K562 (cell line): ENCODE data around the gene CD14. TPM values are rescaled to one million over a fixed set of nuclear protein-coding genes. Genes with fewer than 3 reads are reported as not detected.

Experiments
- ATAC-seq: fragments of 200-7000 bp; cut with Tn5 transposase; 3 replicates; pipeline ENCODE4 v1.9.1; 2020; ENCODE audit warnings: moderate library complexity
- BruUV-seq: library from RNA; stranded (reverse); fragments of 400-500 nt; replicated peaks from 2 replicates; lab custom pipeline; 2021; lab: Mats Ljungman, UMichigan
- CTCF ChIA-PET: fragments of 300-600 bp; formaldehyde crosslinking; extraction: SDS; loops from one replicate; lab custom pipeline; 2021; ENCODE audit warnings: low intra/inter-chr PET ratio; lab: Yijun Ruan, JAX
- POLR2A ChIA-PET: fragments of 300-600, 350-650 bp; sonication (Branson Sonifier 250); formaldehyde crosslinking; extraction: SDS; loops from one replicate; lab custom pipeline; 2021; ENCODE audit warnings: antibody characterized with exemption, inconsistent platforms; lab: Yijun Ruan, JAX
- DNase-seq, 4 experiments: peaks; one replicate each; pipeline versions ENCODE4 v3.0.0 to v3.0.0-alpha.2; 2011 to 2018; ENCODE audit warnings: low spot score in 3 of 4, mixed read lengths in 3 of 4; ENCODE audit errors: extremely low read depth in 1 of 4
- FAIRE-seq: peaks from 2 replicates; lab custom pipeline; 2011; peaks lifted over from hg19 to GRCh38; lab: Jason Lieb, UNC
- H2AFZ ChIP-seq: 2 replicates; pipeline ENCODE4 v1.6.0; 2011; ENCODE audit warnings: low read depth, low read length, control low read depth, inconsistent platforms
- H3K27ac ChIP-seq: fragments of 200-600 bp; 3 replicates; pipeline ENCODE4 v1.8.0; 2011; ENCODE audit warnings: low read depth, mild to moderate bottlenecking, control low read depth, inconsistent platforms, low read length, moderate library complexity, mixed read lengths; ENCODE audit errors: extremely low read depth
- H3K27me3 ChIP-seq, 2 experiments: fragments of 300-600 bp in 1 of 2; 2 replicates in 1 of 2; 3 replicates in 1 of 2; pipeline versions ENCODE4 v1.6.0 to v1.8.0; 2011; ENCODE audit warnings: inconsistent platforms in 2 of 2, low read length in 2 of 2, mild to moderate bottlenecking in 1 of 2, mixed read lengths in 1 of 2, moderate library complexity in 1 of 2; ENCODE audit not compliant: control insufficient read depth in 2 of 2, insufficient read depth in 2 of 2
- H3K36me3 ChIP-seq: fragments of 300-600 bp; 3 replicates; pipeline ENCODE4 v1.8.0; 2011; ENCODE audit warnings: mild to moderate bottlenecking, low read length, inconsistent platforms; ENCODE audit not compliant: control insufficient read depth, insufficient read depth
- H3K4me1 ChIP-seq, 2 experiments: fragments of 200-600 bp in 1 of 2; replicated peaks in 1 of 2; 2 replicates in 1 of 2; 3 replicates in 1 of 2; pipeline versions ENCODE4 v1.5.1 to v1.8.0; 2011; ENCODE audit warnings: inconsistent platforms in 2 of 2, low read length in 2 of 2, mild to moderate bottlenecking in 1 of 2, mixed read lengths in 1 of 2, moderate library complexity in 1 of 2; ENCODE audit not compliant: control insufficient read depth in 2 of 2, insufficient read depth in 2 of 2
- H3K4me2 ChIP-seq: 2 replicates; pipeline ENCODE4 v1.6.1; 2011; ENCODE audit warnings: low read length, control low read depth, inconsistent platforms, mixed read lengths; ENCODE audit not compliant: insufficient read depth
- H3K4me3 ChIP-seq: fragments of 200-600 bp; sonication (generic), shearing (Covaris generic); 2 replicates; pipeline ENCODE4 v1.5.1; 2016; ENCODE audit warnings: control low read depth, inconsistent platforms
- H3K79me2 ChIP-seq: fragments of 200-600 bp; 3 replicates; pipeline ENCODE4 v1.8.0; 2011; ENCODE audit warnings: low read length, inconsistent platforms; ENCODE audit not compliant: control insufficient read depth, insufficient read depth
- H3K9ac ChIP-seq, 2 experiments: 2 replicates each; pipeline versions ENCODE4 v1.6.0 to v1.6.1; 2011; ENCODE audit warnings: low read depth in 2 of 2, low read length in 2 of 2, control low read depth in 1 of 2, inconsistent platforms in 1 of 2, mild to moderate bottlenecking in 1 of 2, mixed read lengths in 1 of 2; ENCODE audit not compliant: insufficient read depth in 1 of 2
- H3K9me1 ChIP-seq: one replicate; pipeline ENCODE4 v1.6.0; 2011; ENCODE audit warnings: inconsistent platforms, mild to moderate bottlenecking, low read length, moderate library complexity; ENCODE audit not compliant: control insufficient read depth, insufficient read depth
- H3K9me3 ChIP-seq: replicated peaks from 2 replicates; pipeline ENCODE4 v1.5.1; 2011; ENCODE audit warnings: low read depth, low read length, inconsistent platforms; ENCODE audit not compliant: control insufficient read depth, insufficient read depth
- H4K20me1 ChIP-seq: replicated peaks from 2 replicates; pipeline ENCODE4 v1.6.1; 2011; ENCODE audit warnings: low read length, inconsistent platforms, mixed read lengths; ENCODE audit not compliant: control insufficient read depth, insufficient read depth
- EGR1 ChIP-seq: fragments of 450-650 bp; conservative IDR thresholded peaks from 2 replicates; pipeline ENCODE4 v1.6.1; 2017; ENCODE audit warnings: mild to moderate bottlenecking
- GATAD2A ChIP-seq: fragments of 450-650 bp; IDR thresholded peaks from 2 replicates; pipeline ENCODE4 v1.6.1; 2017
- MCM2 ChIP-seq: fragments of 450-650 bp; IDR thresholded peaks from 2 replicates; pipeline ENCODE4 v1.6.1; 2017; ENCODE audit warnings: low read depth, mild to moderate bottlenecking
- NFE2L1 ChIP-seq: fragments of 450-650 bp; IDR thresholded peaks from 2 replicates; pipeline ENCODE4 v1.6.1; 2016; ENCODE audit warnings: missing genetic modification characterization, low read depth, mild to moderate bottlenecking, missing compliant biosample characterization, moderate library complexity, borderline replicate concordance
- SNAPC5 ChIP-seq: fragments of 250-450 bp; sonication (Bioruptor Pico); IDR thresholded peaks from 2 replicates; pipeline ENCODE4 v1.8.0; 2021; ENCODE audit warnings: moderate library complexity, mild to moderate bottlenecking, inconsistent platforms
- TCF3 ChIP-seq: sonication (generic); formaldehyde crosslinking; IDR thresholded peaks from 2 replicates; pipeline ENCODE4 v1.4.0; 2020; ENCODE audit warnings: mild to moderate bottlenecking, missing genetic modification reagents
- WGBS: fragments of 100-300 bp; shearing (Covaris generic); methylation state at CpG from one replicate; pipeline ENCODE4 v1.1.6; 2016; ENCODE audit warnings: low coverage, mixed read lengths; ENCODE audit not compliant: insufficient coverage; ENCODE audit errors: missing lambda C conversion rate; 5-methylcytosine and 5-hydroxymethylcytosine counted together
- in situ Hi-C: fragments of 300-500 bp; cut with MboI; formaldehyde crosslinking; loops from 4 replicates; pipeline ENCODE4 v1.15.0; 2018; ENCODE audit warnings: inconsistent platforms, mixed read lengths
- intact Hi-C: fragments of 100-400 bp; cut with micrococcal nuclease; formaldehyde crosslinking; loops from 2 replicates; pipeline ENCODE4 v1.14.2; 2022
- polyA plus RNA-seq, 8 experiments: library from polyadenylated mRNA; depleted of rRNA in 4 of 8; stranded (reverse) in 5 of 8; unstranded in 3 of 8; fragments of >200 nt; fragmentation: Nextera tagmentation in 2 of 8; fragmentation: Illumina TruSeq in 1 of 8; extraction: Ambion mirVana in 2 of 8; extraction: Trizol in 1 of 8; gene quantifications; 2 replicates each; pipeline versions ENCODE4 v1.2.1 to v1.2.3, GENCODE V29; 2011 to 2014; ENCODE audit warnings: inconsistent platforms in 1 of 8, missing spikeins in 1 of 8
- total RNA-seq, 7 experiments: library from RNA; depleted of rRNA in 6 of 7; stranded (reverse); fragments of >200 nt in 6 of 7; fragmentation: Illumina TruSeq in 2 of 7; extraction: Trizol in 2 of 7; gene quantifications; 2 replicates each; pipeline versions ENCODE4 v1.2.1 to v1.2.3, GENCODE V29; 2011 to 2021; ENCODE audit warnings: low replicate concordance in 1 of 7

CD14 gene
- total and polyA plus RNA-seq, 9 of the 15 experiments (the other 6 are each of a cell fraction or from before 2014, with no cell fraction given) = 0.07 to 0.47 (median 0.14) TPM; not detected in 2

- no peak overlapping the region for H3K4me2 ChIP-seq
- peak overlapping the region in 1 of 2 experiments; percentile 39; a peak in 1 of 4 replicates for H3K9ac ChIP-seq
- no peak overlapping the region for H2AFZ ChIP-seq
- no peaks in the 10 kb centered on the region for H3K9me1 ChIP-seq
- DNase-seq (no peak), FAIRE-seq (no peak), ATAC-seq (peak; percentile 13; the same call in 2 of the 3 replicates)
- H4K20me1 ChIP-seq = no peaks in the 10 kb centered on the region
- H3K79me2 ChIP-seq = no peaks in the 10 kb centered on the region
- peaks cover 3 to 4% of the 10 kb centered on the region in 2 experiments; a peak in 1 of 5 replicates for H3K4me1 ChIP-seq
- no peaks in the 10 kb centered on the region for H3K36me3 ChIP-seq
- ChIA-PET POLR2A (interaction anchor here (0.6 to 2.4 kb wide), 4 partner anchors 21 to 115 kb away, joined by 3 to 5 read pairs (median 4); partner anchors contain the start of genes IK and NDUFA2), CTCF (no interaction called here)
- no peak for TF ChIP-seq EGR1
- TF ChIP-seq SNAPC5 (CRISPR knock-in tag) = no peak
- no peak for TF ChIP-seq GATAD2A
- TF ChIP-seq MCM2 = no peak
- no peak for TF ChIP-seq NFE2L1 (tag)
- no peak for TF ChIP-seq TCF3
- no peaks in the 10 kb centered on the region for H3K27me3 ChIP-seq
- H3K4me3 ChIP-seq = no peak overlapping the region
- intact Hi-C loops (no loop called here), in situ Hi-C loops (no loop called here)
- WGBS = 36% methylated on average over 7 of the region's 7 CpGs
- no TSS peak for BruUV-seq
- no peak overlapping the region for H3K27ac ChIP-seq
- no peaks in the 10 kb centered on the region for H3K9me3 ChIP-seq
These were observed 42.1 kb downstream of the CD14 start for GRCh38 chr5:140590861-140591260.
